ENCODE measurements around the gene DOP1A.

GRCh38 chr6:83190626-83191025 is 123.2 kb downstream of the DOP1A start:
- TF ChIP-seq CTCF (IDR thresholded peaks at IDR 0.05) (no peak), POLR2A (IDR thresholded peaks at IDR 0.05) (no peak), EP300 (IDR thresholded peaks at IDR 0.05) (no peak)

Measured in tibial nerve (tissue), 4 donors.